ENCODE data around the gene FMO2. TPM values are rescaled to one million over a fixed set of nuclear protein-coding genes. Genes with fewer than 3 reads are reported as not detected.

Gene FMO2
- total RNA-seq, 2 donors from 2014 or later = 1.1 to 1.3 TPM

- Histone ChIP-seq H3K36me3 (no peaks in the 10 kb centered on the region), H3K9me3 (no peaks in the 10 kb centered on the region), H3K9ac (ENCODE audit: low read depth in 2 of 2, low read length in 2 of 2) (no peak overlapping the region), H3K27me3 (no peaks in the 10 kb centered on the region), H3K4me1 (no peaks in the 10 kb centered on the region), H3K4me3 (no peak overlapping the region), H3K27ac (no peak overlapping the region)
- intact Hi-C loops (cut with DNase I) = no loop called here
- no peak for TF ChIP-seq CTCF (IDR thresholded peaks at IDR 0.05)
- no peak for DNase-seq
Observed at GRCh38 chr1:171204296-171204695, 19.2 kb downstream of the FMO2 start.

DNA sequence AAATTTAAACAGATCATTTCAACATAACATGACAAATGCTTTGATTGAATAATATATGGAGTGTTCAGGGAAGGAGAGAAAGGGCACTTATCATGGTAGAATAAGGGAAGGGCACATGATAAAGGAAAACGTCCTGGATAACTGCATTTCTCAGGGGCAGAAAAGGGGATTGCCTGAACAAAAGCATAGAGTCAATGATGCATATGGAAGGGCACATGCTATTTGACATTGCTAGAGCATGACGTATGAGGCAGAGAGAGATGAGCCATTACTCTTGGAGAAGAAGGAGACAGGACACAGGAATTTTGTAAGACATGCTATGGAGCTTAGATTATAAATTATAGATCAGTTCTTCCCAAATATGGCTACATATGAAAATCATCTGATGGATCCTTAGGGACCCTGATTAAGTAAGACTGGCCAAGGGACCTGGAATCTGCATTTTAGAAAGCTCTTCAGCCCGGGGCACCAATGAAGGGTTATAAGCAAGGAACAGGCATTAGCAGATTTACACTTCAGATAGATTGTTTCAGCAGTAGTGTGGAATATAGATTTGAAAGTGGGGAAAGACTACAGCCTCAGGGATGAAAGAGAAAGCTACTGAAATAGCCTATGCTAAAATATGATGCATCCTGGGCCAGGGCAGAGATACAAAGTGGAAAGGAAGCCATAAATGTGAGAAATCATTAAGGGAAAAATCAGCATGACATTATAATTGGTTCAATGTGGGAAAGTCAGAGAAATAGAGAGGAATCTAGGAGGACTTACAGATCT, 21.3 kb downstream of the FMO2 start:
- H3K27me3 ChIP-seq = no peaks in the 10 kb centered on the region
- no peak overlapping the region for H3K4me3 ChIP-seq
- no peaks in the 10 kb centered on the region for H3K4me1 ChIP-seq
- intact Hi-C loops (cut with DNase I) = no loop called here
- H3K9me3 ChIP-seq = no peaks in the 10 kb centered on the region
- no peak overlapping the region for H3K27ac ChIP-seq
- TF ChIP-seq CTCF (IDR thresholded peaks at IDR 0.05) = no peak
- DNase-seq = no peak
- no peak overlapping the region for H3K9ac ChIP-seq (ENCODE audit: low read depth in 2 of 2, low read length in 2 of 2)
- no peaks in the 10 kb centered on the region for H3K36me3 ChIP-seq

DNA sequence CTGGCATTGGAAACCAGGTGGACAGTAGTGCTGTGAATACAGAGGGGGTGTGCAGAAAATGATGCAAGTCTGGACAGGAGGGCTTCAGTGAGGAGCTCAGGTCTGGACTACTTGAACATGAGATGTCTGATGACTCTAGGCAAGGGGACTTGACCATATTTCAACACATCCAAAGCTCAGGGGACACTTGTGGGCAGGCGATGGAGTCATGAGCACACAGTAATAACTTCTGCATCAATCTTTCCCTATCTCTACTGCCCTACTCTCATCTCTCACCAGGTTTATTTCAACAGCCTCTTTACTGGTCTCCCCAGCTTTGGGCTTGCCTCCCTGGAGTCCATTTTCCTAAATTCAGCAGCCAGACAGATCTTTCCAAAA, 21.9 kb downstream of the FMO2 start:
- no peak for DNase-seq
- Histone ChIP-seq H3K36me3 (no peaks in the 10 kb centered on the region), H3K9me3 (no peaks in the 10 kb centered on the region), H3K4me1 (no peaks in the 10 kb centered on the region), H3K9ac (ENCODE audit: low read depth in 2 of 2, low read length in 2 of 2) (no peak overlapping the region), H3K27ac (no peak overlapping the region), H3K27me3 (no peaks in the 10 kb centered on the region), H3K4me3 (no peak overlapping the region)
- intact Hi-C loops (cut with DNase I) = no loop called here
- no peak for TF ChIP-seq CTCF (IDR thresholded peaks at IDR 0.05)

DNA sequence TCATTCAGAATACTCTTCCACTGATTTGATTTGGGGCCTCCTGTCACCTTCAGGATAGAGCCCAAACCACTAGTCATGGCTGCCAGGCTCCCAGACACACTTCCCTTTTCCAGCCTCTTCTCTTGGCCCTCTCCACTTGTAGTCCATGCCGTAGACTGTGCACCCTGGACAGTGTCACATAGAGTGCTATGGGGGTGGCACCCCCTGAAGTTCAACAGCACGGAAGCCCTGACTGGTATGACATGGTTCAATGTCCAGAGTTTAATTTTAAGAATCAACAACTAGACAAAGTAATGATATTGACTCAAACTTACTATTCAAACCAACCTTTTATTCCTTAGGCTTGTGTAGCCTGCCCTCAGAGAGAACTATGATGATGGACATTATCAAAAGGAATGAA, 22.3 kb downstream of the FMO2 start:
- Histone ChIP-seq H3K27ac (no peak overlapping the region), H3K27me3 (no peaks in the 10 kb centered on the region), H3K9me3 (no peaks in the 10 kb centered on the region), H3K4me1 (no peaks in the 10 kb centered on the region), H3K4me3 (no peak overlapping the region), H3K9ac (ENCODE audit: low read depth in 2 of 2, low read length in 2 of 2) (no peak overlapping the region), H3K36me3 (no peaks in the 10 kb centered on the region)
- no peak for TF ChIP-seq CTCF (IDR thresholded peaks at IDR 0.05)
- intact Hi-C loops (cut with DNase I) = no loop called here
- no peak for DNase-seq

GRCh38 chr1:171210355-171210754, 25.3 kb downstream of the FMO2 start:
- no peak for TF ChIP-seq CTCF (IDR thresholded peaks at IDR 0.05)
- no peaks in the 10 kb centered on the region for H3K36me3 ChIP-seq
- H3K4me3 ChIP-seq = no peak overlapping the region
- H3K4me1 ChIP-seq = no peaks in the 10 kb centered on the region
- intact Hi-C loops (cut with DNase I) = no loop called here
- H3K9ac ChIP-seq (ENCODE audit: low read depth in 2 of 2, low read length in 2 of 2) = no peak overlapping the region
- H3K9me3 ChIP-seq = no peaks in the 10 kb centered on the region
- no peak for DNase-seq
- no peak overlapping the region for H3K27ac ChIP-seq
- no peaks in the 10 kb centered on the region for H3K27me3 ChIP-seq

Measured in colonic mucosa (tissue), 4 donors.